T-helper 2 cell treated with Interferon-gamma antibody and Interleukin-4, amounts not matched to agents 100 ng/mL and 5 ng/mL, for 36 hours (primary cell): ENCODE results near the gene ADAM11. TPM values are rescaled to one million over a fixed set of nuclear protein-coding genes. Genes with fewer than 3 reads are reported as not detected.

ENCODE experiments used
- intact Hi-C: fragments of 100-400 bp; cut with micrococcal nuclease; formaldehyde crosslinking; loops from one replicate; pipeline ENCODE4 v1.15.1; 2023
- total RNA-seq: library from RNA; stranded (reverse); gene quantifications from 2 replicates; pipeline ENCODE4 v1.2.3, GENCODE V29; 2022

ADAM11 gene
- total RNA-seq, 1 donor from 2014 or later, result 0.09 TPM

- intact Hi-C loops, result no loop called here
These were observed 70.2 kb downstream of the ADAM11 start for GRCh38 chr17:44828919-44829522.

DNA sequence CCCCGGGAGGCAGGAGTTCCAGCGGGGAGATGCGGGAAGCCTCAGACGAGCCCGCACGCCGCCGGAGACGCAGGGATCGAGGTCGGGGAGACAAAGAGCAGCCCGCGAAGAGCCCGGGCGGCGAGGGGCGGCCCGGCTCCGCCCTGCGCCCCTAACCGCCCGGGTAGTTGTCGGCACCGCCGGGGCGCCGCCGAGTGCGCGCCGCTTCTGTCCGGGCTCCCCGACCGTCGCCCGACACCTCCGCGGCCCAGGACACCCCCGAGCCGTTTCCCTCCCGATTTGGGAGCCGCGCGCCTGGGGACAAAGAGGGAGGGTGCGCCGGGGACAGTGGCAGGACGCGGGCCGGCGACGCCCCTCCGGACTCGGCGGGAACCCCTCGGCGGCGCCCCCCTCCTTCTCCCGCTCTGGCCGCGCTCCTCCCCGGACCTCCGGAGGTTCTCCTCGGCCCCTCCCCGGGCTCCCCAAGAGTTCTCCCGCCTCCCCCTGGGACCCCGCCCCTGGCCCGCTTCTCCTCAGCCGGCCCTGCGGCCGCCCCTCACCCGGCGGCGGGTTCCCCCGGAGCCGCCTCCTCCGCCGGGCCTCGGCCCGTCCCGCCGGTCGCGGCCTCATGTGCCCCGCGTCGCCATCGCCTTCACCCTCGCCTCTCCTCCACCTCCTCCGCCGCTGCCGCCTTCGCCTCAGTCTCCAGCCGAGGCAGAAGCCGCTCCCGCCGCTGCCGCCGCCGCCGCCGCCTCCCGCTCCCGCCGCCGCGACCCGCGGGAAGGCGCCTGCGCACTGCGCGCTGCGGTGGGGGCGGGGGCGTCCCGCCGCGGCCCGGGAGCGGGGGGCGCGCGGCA, 71.0 kb downstream of the ADAM11 start, which contains the start of gene GJC1:
Gene GJC1 (minus strand): TSS at position 765 of the 836 bp plus-strand sequence. CDS start 24,470 bp downstream, outside the sequence.
- intact Hi-C loops, result no loop called here

- intact Hi-C loops, result no loop called here
These were observed 71.8 kb downstream of the ADAM11 start for GRCh38 chr17:44830359-44831288.

- intact Hi-C loops, result no loop called here
These were observed 72.6 kb downstream of the ADAM11 start for GRCh38 chr17:44831371-44831770.

Other genes with a start within 250 kb of the ADAM11 start
- 0.30 and 0.52 TPM in 2 replicates for gene FZD2, start 201.5 kb upstream of the ADAM11 start, total RNA-seq
- gene MEIOC, start 102.5 kb upstream of the ADAM11 start, total RNA-seq, result 0.20 and 0.61 TPM in 2 replicates
- 28.2 and 29.4 TPM in 2 replicates for gene CCDC43, start 69.2 kb upstream of the ADAM11 start, total RNA-seq
- gene DBF4B, start 50.3 kb upstream of the ADAM11 start, total RNA-seq, result 26.1 and 27.4 TPM in 2 replicates
- gene GJC1, start 71.3 kb downstream of the ADAM11 start, total RNA-seq, result 2.1 and 2.2 TPM in 2 replicates
- gene HIGD1B, start 88.9 kb downstream of the ADAM11 start, total RNA-seq, result not detected in 2 replicates
- 147 and 159 TPM in 2 replicates for gene EFTUD2, start 140.5 kb downstream of the ADAM11 start, total RNA-seq
- not detected in 2 replicates for gene GFAP, start 156.5 kb downstream of the ADAM11 start, total RNA-seq
- gene KIF18B, start 188.8 kb downstream of the ADAM11 start, total RNA-seq, result 83.6 and 84.5 TPM in 2 replicates
- 0.45 and 0.52 TPM in 2 replicates for gene C1QL1, start 209.3 kb downstream of the ADAM11 start, total RNA-seq